Small intestine (tissue), 7 donors: Measurements from ENCODE around the gene AURKB. TPM values are rescaled to one million over a fixed set of nuclear protein-coding genes. Genes with fewer than 3 reads are reported as not detected.
A peak's percentile ranks its signal among the peaks of the same experiment; 100 is the strongest.

Experiments
- DNase-seq, 2 donors: peaks; one replicate each; pipeline versions ENCODE4 v3.0.0 to v3.0.0-alpha.2; 2013
- FAIRE-seq: peaks from 2 replicates; lab custom pipeline; 2012; peaks lifted over from hg19 to GRCh38; lab: Jason Lieb, UNC
- H3K27ac ChIP-seq, 3 donors: one replicate each; pipeline ENCODE4 v1.5.1; 2013; ENCODE audit warnings: low read length in 2 of 3, mild to moderate bottlenecking in 2 of 3, control low read depth in 1 of 3, inconsistent platforms in 1 of 3, low read depth in 1 of 3, moderate library complexity in 1 of 3
- H3K27me3 ChIP-seq, 3 donors: one replicate each; pipeline ENCODE4 v1.6.1; 2013; ENCODE audit warnings: low read length in 3 of 3, inconsistent platforms in 1 of 3; ENCODE audit not compliant: control insufficient read depth in 3 of 3, insufficient read depth in 3 of 3
- H3K36me3 ChIP-seq, 3 donors: one replicate each; pipeline ENCODE4 v1.6.1; 2013; ENCODE audit warnings: low read length in 3 of 3, inconsistent platforms in 1 of 3, low read depth in 1 of 3, mild to moderate bottlenecking in 1 of 3, moderate library complexity in 1 of 3; ENCODE audit not compliant: control insufficient read depth in 3 of 3, insufficient read depth in 2 of 3
- H3K4me1 ChIP-seq, 3 donors: one replicate each; pipeline ENCODE4 v1.6.1; 2013; ENCODE audit warnings: low read length in 2 of 3, inconsistent platforms in 1 of 3, low read depth in 1 of 3, mild to moderate bottlenecking in 1 of 3, moderate library complexity in 1 of 3; ENCODE audit not compliant: control insufficient read depth in 3 of 3, insufficient read depth in 2 of 3
- H3K4me3 ChIP-seq, 3 donors: one replicate each; pipeline ENCODE4 v1.5.1; 2013; ENCODE audit warnings: low read length in 3 of 3, control low read depth in 1 of 3, inconsistent platforms in 1 of 3, low read depth in 1 of 3, mild to moderate bottlenecking in 1 of 3, moderate library complexity in 1 of 3
- H3K9me3 ChIP-seq, 2 donors: one replicate each; pipeline ENCODE4 v1.6.1; 2013; ENCODE audit warnings: low read depth in 1 of 2, low read length in 1 of 2; ENCODE audit not compliant: control insufficient read depth in 2 of 2, insufficient read depth in 1 of 2
- WGBS, 3 donors: extraction: QIAGEN DNeasy Blood & Tissue Kit; methylation state at CpG; one replicate each; pipeline ENCODE4 v1.1.7; 2013; 5-methylcytosine and 5-hydroxymethylcytosine counted together
- polyA plus RNA-seq, 4 donors: library from polyadenylated mRNA; stranded (reverse) in 3 of 4; unstranded in 1 of 4; fragments of 200-250 nt in 3 of 4; fragments of 120-200 nt in 1 of 4; gene quantifications; one replicate each; pipeline versions ENCODE4 v1.2.1 to v1.2.3, GENCODE V29; 2013
- donor health status: healthy with polysubstance abuse.
- donor health status: control.
- donor health status: control.
- donor health status: Bipolar disorder and iron deficiency.
- donor health status: healthy.

AURKB gene
- polyA plus RNA-seq, 4 donors, result 4.9 to 48.4 (median 14.3) TPM

- Histone ChIP-seq H3K9me3 (no peaks in the 10 kb centered on the region), H3K4me3 (peak overlapping the region; percentile 57 to 79 (median 79)), H3K4me1 (peaks cover 0 to 3% (median 0%) of the 10 kb centered on the region in 3 donors), H3K36me3 (peaks cover 0 to 15% (median 0%) of the 10 kb centered on the region in 3 donors), H3K27me3 (no peaks in the 10 kb centered on the region), H3K27ac (peak overlapping the region; percentile 99 to 100 (median 99))
- DNase-seq (peak in 1 of 2 donors; percentile 23), FAIRE-seq (no peak)
- WGBS, 3 donors, result 9 to 11% (median 10%) methylated on average over 10 of the region's 10 CpGs
Observed at GRCh38 chr17:8249621-8250500, 39.5 kb upstream of the AURKB start.

- Histone ChIP-seq H3K27me3 (no peaks in the 10 kb centered on the region), H3K9me3 (no peaks in the 10 kb centered on the region), H3K36me3 (peaks cover 0 to 10% (median 0%) of the 10 kb centered on the region in 3 donors), H3K27ac (peak within 1 kb of the TSS; percentile 99 to 100 (median 99)), H3K4me1 (peaks cover 0 to 3% (median 0%) of the 10 kb centered on the region in 3 donors), H3K4me3 (peak within 1 kb of the TSS; percentile 57 to 79 (median 79))
- DNase-seq (peak; percentile 93 to 99), FAIRE-seq (no peak)
- 0% methylated on average over 58 of the region's 58 CpGs for WGBS, 3 donors
Observed at GRCh38 chr17:8248751-8249607, 38.6 kb upstream of the AURKB start, which contains the start of gene PFAS. Gene PFAS (plus strand): TSS chr17:8249289. CDS start chr17:8253938, 4,649 bp downstream.

- DNase-seq (no peak), FAIRE-seq (no peak)
- Histone ChIP-seq H3K9me3 (no peaks in the 10 kb centered on the region), H3K36me3 (peaks cover 0 to 34% (median 3%) of the 10 kb centered on the region in 3 donors), H3K27me3 (no peaks in the 10 kb centered on the region), H3K4me1 (peaks cover 0 to 3% (median 0%) of the 10 kb centered on the region in 3 donors), H3K4me3 (no peak overlapping the region), H3K27ac (no peak overlapping the region)
- 97 to 100% (median 98%) methylated on average over 8 of the region's 8 CpGs for WGBS, 3 donors
Observed at GRCh38 chr17:8244768-8245167, 34.4 kb upstream of the AURKB start.

- H3K9me3 ChIP-seq, result no peaks in the 10 kb centered on the region
- peaks cover 0 to 34% (median 3%) of the 10 kb centered on the region in 3 donors for H3K36me3 ChIP-seq
- H3K4me1 ChIP-seq, result peaks cover 0 to 3% (median 0%) of the 10 kb centered on the region in 3 donors
- 90 to 98% (median 90%) methylated on average over 5 of the region's 5 CpGs for WGBS, 3 donors
- no peak overlapping the region for H3K27ac ChIP-seq
- H3K27me3 ChIP-seq, result no peaks in the 10 kb centered on the region
- H3K4me3 ChIP-seq, result no peak overlapping the region
- FAIRE-seq (no peak), DNase-seq (no peak)
Observed at GRCh38 chr17:8243827-8244226, 33.5 kb upstream of the AURKB start.

GRCh38 chr17:8237886-8238285, 27.5 kb upstream of the AURKB start:
- Histone ChIP-seq H3K27me3 (no peaks in the 10 kb centered on the region), H3K9me3 (no peaks in the 10 kb centered on the region), H3K4me1 (no peaks in the 10 kb centered on the region), H3K4me3 (no peak overlapping the region), H3K36me3 (peaks cover 22 to 74% (median 23%) of the 10 kb centered on the region in 3 donors), H3K27ac (no peak overlapping the region)
- 84 to 94% (median 87%) methylated on average over 4 of the region's 4 CpGs for WGBS, 3 donors
- no peak for FAIRE-seq
- DNase-seq, result no peak

- DNase-seq (peak in 1 of 2 donors; percentile 25), FAIRE-seq (no peak)
- Histone ChIP-seq H3K27ac (peak overlapping the region in 1 of 3 donors; percentile 37), H3K4me1 (no peaks in the 10 kb centered on the region), H3K4me3 (no peak overlapping the region), H3K36me3 (peaks cover 26 to 78% (median 27%) of the 10 kb centered on the region in 3 donors), H3K9me3 (no peaks in the 10 kb centered on the region), H3K27me3 (no peaks in the 10 kb centered on the region)
- WGBS, 3 donors, result 76 to 78% (median 77%) methylated on average over 7 of the region's 7 CpGs
Observed at GRCh38 chr17:8237175-8237574, 26.8 kb upstream of the AURKB start.

GRCh38 chr17:8235676-8236075, 25.3 kb upstream of the AURKB start:
- Histone ChIP-seq H3K27ac (no peak overlapping the region), H3K9me3 (no peaks in the 10 kb centered on the region), H3K27me3 (no peaks in the 10 kb centered on the region), H3K4me3 (no peak overlapping the region), H3K4me1 (no peaks in the 10 kb centered on the region), H3K36me3 (peaks cover 29 to 81% (median 36%) of the 10 kb centered on the region in 3 donors)
- DNase-seq (no peak), FAIRE-seq (no peak)
- WGBS, 3 donors, result 95 to 98% (median 97%) methylated on average over 7 of the region's 7 CpGs
